K562 (cell line): ENCODE data around the gene PSG2.
"Not testable (repeated sequence)": the region's sequence is repeated elsewhere in the genome, so short reads cannot be mapped to it uniquely, and the experiment has no call there.

Experiments
- ADNP ChIP-seq: fragments of 200-800 bp; sonication (Bioruptor generic); IDR thresholded peaks from 2 replicates; pipeline ENCODE4 v1.6.1; 2016; ENCODE audit warnings: missing genetic modification characterization, missing compliant biosample characterization
- CHD1 ChIP-seq: fragments of 200-600 bp; sonication (generic); IDR thresholded peaks from one replicate; pipeline ENCODE4 v1.6.1; 2012; ENCODE audit warnings: mild to moderate bottlenecking, moderate library complexity, low read length, inconsistent platforms
- EP300 ChIP-seq: IDR thresholded peaks from 2 replicates; pipeline ENCODE4 v1.6.1; 2012; ENCODE audit warnings: low read length, improper control_type of control experiment
- EZH2 ChIP-seq: IDR thresholded peaks from 2 replicates; pipeline ENCODE4 v1.6.1; 2012; ENCODE audit warnings: low read depth, mild to moderate bottlenecking, inconsistent platforms, low read length, borderline replicate concordance
- KAT8 ChIP-seq: fragments of 450-650 bp; IDR thresholded peaks from 2 replicates; pipeline ENCODE4 v1.6.1; 2016; ENCODE audit warnings: low read depth, mild to moderate bottlenecking
- MEF2D ChIP-seq: conservative IDR thresholded peaks from 2 replicates; pipeline ENCODE4 v1.6.1; 2016; ENCODE audit warnings: low read depth, missing genetic modification characterization, missing compliant biosample characterization
- MTA2 ChIP-seq: fragments of 450-650 bp; IDR thresholded peaks from 2 replicates; pipeline ENCODE4 v1.6.1; 2016; ENCODE audit warnings: low read depth
- MYC ChIP-seq, 2 experiments: fragments of 250-450 bp in 1 of 2; sonication (Bioruptor Pico) in 1 of 2; IDR thresholded peaks; 2 replicates each; pipeline versions ENCODE4 v1.5.1 to v1.6.1; 2012 to 2021; ENCODE audit warnings: low read depth in 2 of 2, borderline replicate concordance in 1 of 2, improper control_type of control experiment in 1 of 2, low read length in 1 of 2, mild to moderate bottlenecking in 1 of 2, moderate library complexity in 1 of 2
- POLR2A ChIP-seq: fragments of 450-650 bp; conservative IDR thresholded peaks from 2 replicates; pipeline ENCODE4 v1.6.1; 2016
- RAD51 ChIP-seq: fragments of 450-650 bp; IDR thresholded peaks from 2 replicates; pipeline ENCODE4 v1.7.1; 2016; ENCODE audit warnings: low read depth, mild to moderate bottlenecking, borderline replicate concordance
- ZNF764 ChIP-seq: fragments of 250-450 bp; sonication (Bioruptor Pico); IDR thresholded peaks from 2 replicates; pipeline ENCODE4 v1.4.0; 2020; ENCODE audit warnings: low read depth, mild to moderate bottlenecking, moderate library complexity
- TF ChIP-seq, protein P1 (sequence below), 3 experiments: IDR thresholded peaks in 2 of 3; conservative IDR thresholded peaks in 1 of 3; 2 replicates each; pipeline ENCODE4 v1.5.1; 2011 to 2012; ENCODE audit warnings: low read length in 3 of 3, mild to moderate bottlenecking in 3 of 3, control low read depth in 2 of 3, improper control_type of control experiment in 1 of 3, inconsistent platforms in 1 of 3, low read depth in 1 of 3, mixed read lengths in 1 of 3, moderate library complexity in 1 of 3; ENCODE audit not compliant: insufficient read depth in 2 of 3
- TF ChIP-seq, protein P2 (sequence below): fragments of 250-450 bp; sonication (Bioruptor Pico); IDR thresholded peaks from 2 replicates; pipeline ENCODE4 v1.5.1; 2021; ENCODE audit warnings: mild to moderate bottlenecking

DNA sequence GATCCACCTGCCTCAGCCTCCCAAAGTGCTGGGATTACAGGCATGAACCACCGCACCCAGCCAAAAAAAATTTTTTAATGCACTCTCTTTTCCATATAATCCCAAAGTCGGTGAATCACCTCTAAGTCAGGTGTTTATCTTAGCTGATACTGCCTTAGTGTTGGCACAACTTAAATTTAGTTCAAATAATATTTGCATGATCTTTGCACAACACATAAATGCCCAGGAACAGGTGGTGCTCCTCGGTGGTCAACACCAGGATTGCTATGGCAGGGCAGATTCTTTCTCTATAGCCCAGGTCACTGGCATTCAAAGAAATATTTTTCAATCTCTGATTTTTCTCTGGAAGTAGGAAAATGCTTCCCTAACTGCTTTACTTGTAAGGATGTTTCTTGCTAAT lies 33.9 kb upstream of the PSG2 start:
- TF ChIP-seq CHD1; MEF2D (tag); EP300; ZNF764; MTA2; MYC (IDR thresholded peaks at IDR 0.05; ENCODE audit: low read depth, low read length); MYC (CRISPR knock-in tag; IDR thresholded peaks at IDR 0.05; ENCODE audit: borderline replicate concordance, low read depth); RAD51; ADNP (tag); POLR2A; KAT8; EZH2: not testable (repeated sequence)
- TF ChIP-seq, protein P1, sequence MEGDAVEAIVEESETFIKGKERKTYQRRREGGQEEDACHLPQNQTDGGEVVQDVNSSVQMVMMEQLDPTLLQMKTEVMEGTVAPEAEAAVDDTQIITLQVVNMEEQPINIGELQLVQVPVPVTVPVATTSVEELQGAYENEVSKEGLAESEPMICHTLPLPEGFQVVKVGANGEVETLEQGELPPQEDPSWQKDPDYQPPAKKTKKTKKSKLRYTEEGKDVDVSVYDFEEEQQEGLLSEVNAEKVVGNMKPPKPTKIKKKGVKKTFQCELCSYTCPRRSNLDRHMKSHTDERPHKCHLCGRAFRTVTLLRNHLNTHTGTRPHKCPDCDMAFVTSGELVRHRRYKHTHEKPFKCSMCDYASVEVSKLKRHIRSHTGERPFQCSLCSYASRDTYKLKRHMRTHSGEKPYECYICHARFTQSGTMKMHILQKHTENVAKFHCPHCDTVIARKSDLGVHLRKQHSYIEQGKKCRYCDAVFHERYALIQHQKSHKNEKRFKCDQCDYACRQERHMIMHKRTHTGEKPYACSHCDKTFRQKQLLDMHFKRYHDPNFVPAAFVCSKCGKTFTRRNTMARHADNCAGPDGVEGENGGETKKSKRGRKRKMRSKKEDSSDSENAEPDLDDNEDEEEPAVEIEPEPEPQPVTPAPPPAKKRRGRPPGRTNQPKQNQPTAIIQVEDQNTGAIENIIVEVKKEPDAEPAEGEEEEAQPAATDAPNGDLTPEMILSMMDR (IDR thresholded peaks at IDR 0.05 in 2 of 3, conservative IDR thresholded peaks at IDR 0.05 in 1 of 3; ENCODE audit: insufficient read depth in 2 of 3, low read depth in 1 of 3, low read length in 3 of 3) = not testable (repeated sequence)
- TF ChIP-seq, protein P2, sequence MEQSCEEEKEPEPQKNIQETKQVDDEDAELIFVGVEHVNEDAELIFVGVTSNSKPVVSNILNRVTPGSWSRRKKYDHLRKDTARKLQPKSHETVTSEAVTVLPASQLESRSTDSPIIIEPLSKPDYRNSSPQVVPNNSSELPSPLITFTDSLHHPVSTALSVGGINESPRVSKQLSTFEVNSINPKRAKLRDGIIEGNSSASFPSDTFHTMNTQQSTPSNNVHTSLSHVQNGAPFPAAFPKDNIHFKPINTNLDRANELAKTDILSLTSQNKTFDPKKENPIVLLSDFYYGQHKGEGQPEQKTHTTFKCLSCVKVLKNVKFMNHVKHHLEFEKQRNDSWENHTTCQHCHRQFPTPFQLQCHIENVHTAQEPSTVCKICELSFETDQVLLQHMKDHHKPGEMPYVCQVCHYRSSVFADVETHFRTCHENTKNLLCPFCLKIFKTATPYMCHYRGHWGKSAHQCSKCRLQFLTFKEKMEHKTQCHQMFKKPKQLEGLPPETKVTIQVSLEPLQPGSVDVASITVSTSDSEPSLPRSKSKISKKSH (CRISPR knock-in tag) = not testable (repeated sequence)
